Activated T-helper 2 cell treated with anti-CD3 and anti-CD28 coated beads, Interferon-gamma antibody, Interleukin-2, Interleukin-4, amounts not matched to agents 10 μg/mL and 5 μg/mL and 100 μg/mL, durations not matched to agents 14 hours and 24 hours and 36 hours (primary cell): Measurements from ENCODE around the gene SLC18A2. TPM values are rescaled to one million over a fixed set of nuclear protein-coding genes. Genes with fewer than 3 reads are reported as not detected.
"Not testable (repeated sequence)": the region's sequence is repeated elsewhere in the genome, so short reads cannot be mapped to it uniquely, and the experiment has no call there.

Experiments used
- DNase-seq: peaks from one replicate; pipeline ENCODE4 v3.0.0; 2021; ENCODE audit warnings: low spot score
- H3K27ac Mint-ChIP-seq: one replicate; pipeline ENCODE4 v1.8.0; 2021; ENCODE audit warnings: mixed read lengths
- H3K27me3 Mint-ChIP-seq: one replicate; pipeline ENCODE4 v1.8.0; 2021; ENCODE audit warnings: low read depth, mixed read lengths
- H3K36me3 Mint-ChIP-seq: one replicate; pipeline ENCODE4 v1.8.0; 2021; ENCODE audit warnings: low read depth, mixed read lengths
- H3K4me1 Mint-ChIP-seq: one replicate; pipeline ENCODE4 v1.8.0; 2021; ENCODE audit warnings: low read depth, mixed read lengths
- H3K4me3 Mint-ChIP-seq: one replicate; pipeline ENCODE4 v1.8.0; 2021; ENCODE audit warnings: low read depth, mild to moderate bottlenecking, moderate library complexity, mixed read lengths
- H3K9me3 Mint-ChIP-seq: one replicate; pipeline ENCODE4 v1.8.0; 2021; ENCODE audit warnings: mixed read lengths
- intact Hi-C: fragments of 100-400 bp; cut with micrococcal nuclease; formaldehyde crosslinking; loops from one replicate; pipeline ENCODE4 v1.15.1; 2023
- total RNA-seq: library from RNA; stranded (reverse); gene quantifications from 2 replicates; pipeline ENCODE4 v1.2.3, GENCODE V29; 2022

Gene SLC18A2
- total RNA-seq, 1 donor from 2014 or later = not detected

DNA sequence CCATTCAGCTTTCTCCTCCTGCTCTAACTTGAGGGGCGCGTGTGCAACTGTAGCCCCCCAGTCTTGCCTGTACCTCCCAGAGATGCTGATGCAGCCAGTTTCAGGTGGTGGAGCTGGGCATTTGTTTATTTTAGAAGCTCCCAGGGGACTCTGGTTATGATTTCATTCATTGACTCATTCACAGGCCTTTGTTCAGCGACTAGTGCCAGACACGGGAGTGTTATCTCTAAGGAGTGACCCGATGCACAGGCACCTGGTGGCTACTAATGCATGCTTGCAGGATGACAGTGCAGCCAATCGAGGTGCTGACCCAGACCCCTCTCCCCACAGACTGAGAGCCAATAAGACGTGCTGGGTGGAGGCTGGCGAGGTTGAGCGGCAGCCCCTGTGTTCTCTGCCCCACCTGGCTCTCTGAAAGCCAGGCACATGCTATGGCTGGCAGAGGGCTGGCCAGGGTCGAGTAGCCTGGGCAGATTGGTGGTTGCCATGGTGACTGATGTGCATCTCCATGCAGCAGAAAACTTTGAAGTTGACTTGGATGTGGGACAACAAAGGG lies 19.7 kb upstream of the SLC18A2 start:
- intact Hi-C loops = no loop called here
- Mint-ChIP-seq H3K36me3 (no peaks in the 10 kb centered on the region), H3K27me3 (peaks cover 12% of the 10 kb centered on the region), H3K27ac (no peak overlapping the region), H3K9me3 (no peaks in the 10 kb centered on the region), H3K4me3 (no peak overlapping the region), H3K4me1 (peaks cover 4% of the 10 kb centered on the region)
- no peak for DNase-seq

- intact Hi-C loops = no loop called here
- no peaks in the 10 kb centered on the region for H3K4me1 Mint-ChIP-seq
- no peak overlapping the region for H3K4me3 Mint-ChIP-seq
- H3K9me3 Mint-ChIP-seq = no peaks in the 10 kb centered on the region
- no peak overlapping the region for H3K27ac Mint-ChIP-seq
- H3K27me3 Mint-ChIP-seq = peaks cover 13% of the 10 kb centered on the region
- no peak for DNase-seq
- H3K36me3 Mint-ChIP-seq = no peaks in the 10 kb centered on the region
Observed at GRCh38 chr10:117222552-117222951, 18.4 kb upstream of the SLC18A2 start.

DNA sequence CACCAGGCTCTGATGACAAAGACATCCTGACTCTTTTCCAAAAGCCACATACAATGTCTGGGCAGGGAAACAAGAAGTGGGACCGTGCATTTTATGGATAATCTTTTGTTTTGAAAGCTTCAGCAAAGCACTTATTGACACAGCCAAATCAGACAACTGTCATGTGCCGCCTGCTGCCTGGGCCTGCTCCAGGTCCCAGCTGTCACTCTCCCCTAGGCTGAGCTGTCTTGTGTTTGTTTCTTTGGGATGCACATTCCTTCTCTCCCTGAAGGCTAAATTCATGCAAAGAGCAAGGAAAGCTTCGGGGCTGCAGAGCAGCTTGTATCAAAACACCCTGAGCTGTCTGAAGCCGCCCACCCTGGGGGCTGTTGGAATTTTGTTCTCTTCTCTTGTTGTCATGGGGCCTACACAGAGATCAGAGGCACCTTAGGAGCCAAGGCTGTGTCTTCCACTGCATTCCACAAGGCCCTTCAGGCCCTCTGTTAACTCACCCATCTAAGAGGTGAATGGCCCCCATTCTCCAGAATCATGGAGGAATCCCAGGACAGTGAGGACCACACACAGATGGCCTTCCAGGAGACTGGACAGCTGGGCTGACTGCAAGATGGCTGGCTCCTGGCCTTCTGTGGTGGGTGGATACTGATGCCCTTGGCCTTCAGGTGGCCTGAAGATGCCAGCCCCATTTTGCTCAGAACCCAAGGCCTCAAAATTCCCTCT lies 17.8 kb upstream of the SLC18A2 start:
- no peak overlapping the region for H3K4me3 Mint-ChIP-seq
- no peak overlapping the region for H3K27ac Mint-ChIP-seq
- no peaks in the 10 kb centered on the region for H3K4me1 Mint-ChIP-seq
- no peaks in the 10 kb centered on the region for H3K36me3 Mint-ChIP-seq
- intact Hi-C loops = no loop called here
- H3K27me3 Mint-ChIP-seq = peaks cover 12% of the 10 kb centered on the region
- no peak for DNase-seq
- H3K9me3 Mint-ChIP-seq = no peaks in the 10 kb centered on the region

DNA sequence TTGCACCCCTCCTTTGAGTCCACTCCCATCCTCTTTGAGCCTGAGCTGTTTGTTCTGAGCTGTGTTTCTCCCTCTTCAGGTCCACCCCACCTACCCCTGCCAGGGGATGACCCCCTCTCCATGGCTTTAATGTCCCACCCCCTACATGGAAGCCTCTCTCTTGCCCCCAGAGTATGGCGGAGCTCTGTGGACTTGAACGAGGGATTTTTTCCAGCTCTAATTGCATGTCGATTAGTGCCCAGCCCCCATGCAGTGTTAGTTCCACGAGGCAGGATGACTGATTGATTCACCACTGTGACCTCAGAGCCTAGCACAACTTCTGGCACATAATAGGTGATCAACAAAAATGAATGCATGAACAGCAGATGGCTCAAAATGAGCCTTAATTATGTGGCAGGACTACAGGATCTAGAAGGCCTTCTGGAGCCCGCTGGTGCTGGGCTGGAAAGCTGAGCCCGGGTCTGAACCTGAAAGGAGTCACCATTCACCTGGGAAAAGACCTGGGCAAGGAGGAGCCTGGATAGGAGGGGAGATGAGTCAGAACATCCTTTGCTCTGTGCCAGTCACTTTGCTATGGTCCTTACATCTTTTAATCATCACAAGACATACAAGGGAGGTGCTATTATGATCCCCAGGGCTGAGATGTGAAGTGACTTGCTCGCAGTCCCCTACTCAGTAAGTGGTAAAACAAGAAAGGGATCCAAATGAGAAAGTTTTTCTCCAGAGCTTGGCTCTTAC lies 17.1 kb upstream of the SLC18A2 start:
- intact Hi-C loops = no loop called here
- no peaks in the 10 kb centered on the region for H3K9me3 Mint-ChIP-seq

GRCh38 chr10:117224881-117225280 lies 16.0 kb upstream of the SLC18A2 start:
- Mint-ChIP-seq H3K4me3 (no peak overlapping the region), H3K36me3 (no peaks in the 10 kb centered on the region), H3K9me3 (no peaks in the 10 kb centered on the region), H3K27ac (no peak overlapping the region), H3K4me1 (no peaks in the 10 kb centered on the region), H3K27me3 (peaks cover 10% of the 10 kb centered on the region)
- no peak for DNase-seq
- intact Hi-C loops = no loop called here

More for the DNA sequence above, 17.1 kb upstream of the SLC18A2 start:
- peaks cover 8% of the 10 kb centered on the region for H3K27me3 Mint-ChIP-seq
- H3K36me3 Mint-ChIP-seq = no peaks in the 10 kb centered on the region
- H3K27ac Mint-ChIP-seq = no peak overlapping the region
- H3K4me3 Mint-ChIP-seq = no peak overlapping the region
- no peaks in the 10 kb centered on the region for H3K4me1 Mint-ChIP-seq
- DNase-seq = no peak

DNA sequence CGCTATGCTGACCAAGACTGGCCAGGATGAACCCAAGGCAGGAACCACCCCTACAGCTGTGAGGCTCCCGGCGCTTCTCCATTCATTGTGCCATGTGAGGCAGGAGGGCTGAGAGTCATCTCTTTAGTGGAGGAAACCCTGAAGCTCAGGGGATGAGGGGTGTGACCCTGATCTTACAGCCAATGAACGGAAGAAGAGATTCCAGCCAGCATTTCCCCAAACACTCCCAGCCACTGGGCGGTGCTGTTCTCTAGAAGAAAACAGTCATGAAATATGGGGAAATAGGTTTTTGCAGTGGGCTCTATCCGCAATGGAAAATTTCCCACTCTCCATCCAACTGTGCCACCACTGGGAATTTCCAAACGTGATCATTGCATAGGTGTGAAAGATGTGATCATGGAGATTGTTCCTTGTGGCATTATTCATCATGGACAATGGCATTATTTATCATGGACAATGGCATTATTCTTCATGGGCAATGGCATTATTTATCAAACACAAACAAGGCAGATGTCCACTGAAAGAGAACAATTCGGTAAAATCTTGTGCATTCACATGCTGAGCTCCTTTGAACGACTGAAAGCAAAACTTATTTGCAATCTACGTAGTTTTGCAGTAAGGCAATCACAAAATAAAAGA lies 14.0 kb upstream of the SLC18A2 start:
- no peak for DNase-seq
- Mint-ChIP-seq H3K27ac (no peak overlapping the region), H3K27me3 (peaks cover 11% of the 10 kb centered on the region), H3K4me3 (no peak overlapping the region), H3K9me3 (no peaks in the 10 kb centered on the region), H3K4me1 (no peaks in the 10 kb centered on the region), H3K36me3 (no peaks in the 10 kb centered on the region)
- intact Hi-C loops = no loop called here

GRCh38 chr10:117228210-117228609 lies 12.7 kb upstream of the SLC18A2 start:
- no peaks in the 10 kb centered on the region for H3K4me1 Mint-ChIP-seq
- no peaks in the 10 kb centered on the region for H3K36me3 Mint-ChIP-seq

GRCh38 chr10:117230107-117230506 lies 10.8 kb upstream of the SLC18A2 start:
- DNase-seq, H3K9me3 Mint-ChIP-seq, H3K27ac Mint-ChIP-seq, intact Hi-C loops, H3K36me3 Mint-ChIP-seq, H3K4me1 Mint-ChIP-seq, H3K4me3 Mint-ChIP-seq: not testable (repeated sequence)
- H3K27me3 Mint-ChIP-seq = peaks cover 28% of the 10 kb centered on the region

More at GRCh38 chr10:117228210-117228609, 12.7 kb upstream of the SLC18A2 start:
- Mint-ChIP-seq H3K27ac (no peak overlapping the region), H3K27me3 (peaks cover 15% of the 10 kb centered on the region), H3K9me3 (no peaks in the 10 kb centered on the region), H3K4me3 (no peak overlapping the region)
- no peak for DNase-seq
- intact Hi-C loops = no loop called here

DNA sequence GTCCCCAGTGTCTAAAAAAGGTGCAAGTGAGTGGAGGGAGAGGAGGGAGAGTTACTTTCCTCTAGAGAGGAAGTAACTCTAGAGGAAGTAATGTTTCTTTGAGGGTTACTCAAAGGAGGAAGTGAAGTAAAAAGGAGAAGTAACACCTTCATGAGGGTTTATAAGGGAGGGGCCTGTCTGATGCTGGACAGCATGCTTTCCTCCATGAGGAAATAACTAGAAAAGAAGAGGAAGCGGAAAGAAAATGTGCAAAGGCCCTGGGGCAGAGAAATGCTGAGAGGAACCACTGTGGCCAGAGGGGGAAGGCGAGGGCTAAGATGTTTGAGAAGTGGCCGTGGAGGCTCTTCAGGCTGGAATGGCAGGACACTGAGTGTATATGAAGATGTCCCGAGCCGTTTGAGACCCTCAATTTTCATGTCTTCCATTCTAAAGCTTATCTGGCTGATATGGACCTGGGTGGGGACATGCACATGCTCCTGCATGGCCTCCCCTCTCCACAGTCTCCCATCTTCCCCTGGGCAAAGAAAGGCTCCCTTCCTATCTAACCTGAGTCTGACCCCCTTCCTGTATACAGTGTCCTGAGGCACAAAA lies 3.4 kb upstream of the SLC18A2 start:
- Mint-ChIP-seq H3K27me3 (peaks cover 40% of the 10 kb centered on the region), H3K4me1 (no peaks in the 10 kb centered on the region), H3K36me3 (no peaks in the 10 kb centered on the region), H3K9me3 (no peaks in the 10 kb centered on the region), H3K4me3 (no peak overlapping the region), H3K27ac (no peak overlapping the region)
- intact Hi-C loops = no loop called here
- no peak for DNase-seq

DNA sequence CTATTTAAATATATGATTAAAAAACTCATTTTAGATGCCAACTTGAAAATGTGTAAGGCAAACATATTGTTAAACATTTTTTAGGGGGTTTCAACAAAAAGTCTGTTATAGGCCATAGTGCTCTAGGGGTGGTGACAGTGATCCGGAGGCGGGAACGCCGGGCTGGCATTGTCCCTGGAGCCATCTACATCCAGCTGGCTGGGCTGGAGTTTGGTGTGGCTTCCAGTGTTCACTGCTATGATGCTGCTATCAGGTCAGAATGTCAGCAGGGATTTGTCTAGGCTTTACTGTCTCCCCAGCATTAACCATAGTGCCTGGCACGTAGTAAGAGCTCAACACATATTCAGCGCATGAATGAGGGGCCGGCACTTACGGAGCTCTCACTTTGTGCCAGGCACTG lies 1.9 kb upstream of the SLC18A2 start:
- no peak for DNase-seq
- H3K27me3 Mint-ChIP-seq = peaks cover 42% of the 10 kb centered on the region
- H3K27ac Mint-ChIP-seq = no peak overlapping the region
- intact Hi-C loops = no loop called here
- H3K4me1 Mint-ChIP-seq = no peaks in the 10 kb centered on the region
- H3K36me3 Mint-ChIP-seq = no peaks in the 10 kb centered on the region
- no peak overlapping the region for H3K4me3 Mint-ChIP-seq
- H3K9me3 Mint-ChIP-seq = no peaks in the 10 kb centered on the region

DNA sequence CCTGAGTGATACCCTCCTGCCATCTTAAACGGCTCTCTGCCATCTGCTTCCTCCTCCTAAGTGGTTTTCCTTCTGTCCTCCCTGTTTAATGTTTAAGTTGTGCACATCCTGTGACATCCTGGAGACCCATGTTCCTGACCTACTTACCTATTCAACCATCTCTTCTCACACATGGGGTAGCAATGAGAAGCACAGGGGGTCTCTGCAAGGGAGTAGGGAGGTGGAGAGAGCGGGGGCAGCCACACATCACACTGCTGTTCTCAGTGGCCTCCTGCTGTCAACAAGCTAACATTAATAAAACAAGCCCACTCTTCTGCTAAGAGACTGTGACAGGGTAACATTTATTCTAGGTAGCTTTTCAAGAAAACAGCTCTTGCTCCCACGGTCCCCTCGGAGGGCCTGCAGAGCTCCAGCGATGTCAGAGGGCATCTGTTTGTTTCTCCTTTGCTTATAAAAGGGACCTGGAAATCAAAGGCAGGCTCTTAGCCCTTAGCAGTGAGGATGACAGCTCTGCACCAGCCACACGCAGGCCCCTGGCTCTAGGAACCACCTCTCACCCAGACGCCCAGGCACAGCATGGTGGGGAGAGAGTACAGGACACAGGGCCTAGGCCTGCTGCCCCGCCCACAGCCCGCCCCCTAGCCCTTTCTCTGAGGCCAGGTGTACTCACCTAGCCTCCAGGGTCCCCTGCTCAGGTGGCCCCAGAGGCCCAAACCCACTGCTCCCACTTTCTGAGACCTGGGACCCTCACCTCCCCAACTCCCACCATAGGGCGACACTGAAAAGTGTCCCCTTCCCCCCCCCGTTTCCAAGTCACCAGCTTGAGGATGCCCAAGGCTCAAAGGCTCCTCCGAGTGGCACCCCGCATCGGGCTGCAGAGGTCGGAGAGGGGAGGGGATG lies 943 bp upstream of the SLC18A2 start:
- DNase-seq = no peak
- Mint-ChIP-seq H3K27me3 (peaks cover 37% of the 10 kb centered on the region), H3K4me3 (no peak overlapping the region), H3K36me3 (no peaks in the 10 kb centered on the region), H3K27ac (no peak overlapping the region), H3K9me3 (no peaks in the 10 kb centered on the region), H3K4me1 (no peaks in the 10 kb centered on the region)
- intact Hi-C loops = no loop called here
